Measurements from ENCODE around the gene CACNA2D1. TPM values are rescaled to one million over a fixed set of nuclear protein-coding genes. Genes with fewer than 3 reads are reported as not detected.

Gene CACNA2D1
- total RNA-seq, 2 experiments from 2014 or later: not detected

GRCh38 chr7:81929386-81929785 lies 514.2 kb downstream of the CACNA2D1 start:
- POLR2A ChIA-PET: no interaction called here
- no peak overlapping the region for H3K27ac Mint-ChIP-seq
- peaks cover 5% of the 10 kb centered on the region for H3K9me3 Mint-ChIP-seq
- CTCF ChIA-PET: no interaction called here
- no peaks in the 10 kb centered on the region for H3K4me1 Mint-ChIP-seq
- no peaks in the 10 kb centered on the region for H3K27me3 Mint-ChIP-seq
- DNase-seq: no peak
- H3K4me3 Mint-ChIP-seq: no peak overlapping the region
- H3K36me3 Mint-ChIP-seq (ENCODE audit: low read depth): no peaks in the 10 kb centered on the region

- H3K27me3 Mint-ChIP-seq: no peaks in the 10 kb centered on the region
- no peak overlapping the region for H3K27ac Mint-ChIP-seq
- no peaks in the 10 kb centered on the region for H3K4me1 Mint-ChIP-seq
- no peak for DNase-seq
- no peaks in the 10 kb centered on the region for H3K36me3 Mint-ChIP-seq (ENCODE audit: low read depth)
- no peak overlapping the region for H3K4me3 Mint-ChIP-seq
- ChIA-PET POLR2A (no interaction called here), CTCF (no interaction called here)
- H3K9me3 Mint-ChIP-seq: peaks cover 8% of the 10 kb centered on the region
These were observed 517.4 kb downstream of the CACNA2D1 start for GRCh38 chr7:81926154-81926553.

- Mint-ChIP-seq H3K4me1 (no peaks in the 10 kb centered on the region), H3K27me3 (no peaks in the 10 kb centered on the region), H3K36me3 (ENCODE audit: low read depth) (no peaks in the 10 kb centered on the region), H3K27ac (no peak overlapping the region), H3K9me3 (peaks cover 5% of the 10 kb centered on the region), H3K4me3 (no peak overlapping the region)
- ChIA-PET POLR2A (no interaction called here), CTCF (no interaction called here)
- no peak for DNase-seq
These were observed 518.0 kb downstream of the CACNA2D1 start for GRCh38 chr7:81925530-81925929.

DNA sequence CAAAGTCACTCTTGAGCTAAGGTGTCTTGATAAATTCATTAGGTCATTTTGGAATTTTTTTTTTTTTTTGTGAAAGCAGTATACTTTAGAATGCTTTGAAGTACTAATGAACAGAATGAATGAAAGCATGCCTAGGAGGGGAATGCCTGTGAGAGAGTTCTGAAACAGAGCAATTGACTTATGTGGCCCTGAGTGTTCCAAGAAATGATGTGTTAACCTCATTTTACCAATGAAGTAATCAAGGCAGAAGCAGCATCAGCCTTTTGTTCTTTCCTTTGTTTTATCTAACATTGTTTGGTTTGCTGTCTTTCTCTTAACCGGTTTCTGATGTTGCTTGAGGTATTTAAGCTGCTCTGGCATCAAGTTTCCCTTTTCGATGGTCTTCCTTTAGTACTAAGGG lies 519.1 kb downstream of the CACNA2D1 start:
- ChIA-PET POLR2A (no interaction called here), CTCF (no interaction called here)
- Mint-ChIP-seq H3K4me3 (no peak overlapping the region), H3K27ac (no peak overlapping the region), H3K9me3 (peaks cover 5% of the 10 kb centered on the region), H3K27me3 (no peaks in the 10 kb centered on the region), H3K4me1 (no peaks in the 10 kb centered on the region), H3K36me3 (ENCODE audit: low read depth) (no peaks in the 10 kb centered on the region)
- no peak for DNase-seq

- H3K36me3 Mint-ChIP-seq (ENCODE audit: low read depth): no peaks in the 10 kb centered on the region
- CTCF ChIA-PET: no interaction called here
- no peaks in the 10 kb centered on the region for H3K27me3 Mint-ChIP-seq
These were observed 524.1 kb downstream of the CACNA2D1 start for GRCh38 chr7:81919494-81919893.

DNA sequence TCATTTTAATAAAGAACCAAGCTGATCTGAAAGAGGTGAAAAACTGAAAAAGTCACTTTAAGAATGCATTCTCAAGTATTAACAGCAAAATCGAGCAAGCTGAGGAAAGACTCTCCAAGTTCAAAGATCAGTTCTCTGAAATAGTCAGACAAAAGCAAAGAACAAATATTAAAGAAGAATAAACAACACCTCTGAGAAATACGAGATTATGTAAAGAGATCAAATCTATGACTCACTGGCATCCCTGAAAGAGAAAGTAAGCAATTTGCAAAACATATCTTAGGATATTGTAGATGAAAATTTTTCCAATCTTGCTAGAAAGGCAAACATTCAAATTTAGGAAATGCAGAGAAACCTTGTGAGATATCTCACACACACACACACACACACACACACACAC lies 535.4 kb downstream of the CACNA2D1 start:
- no peak for DNase-seq
- H3K4me1 Mint-ChIP-seq: no peaks in the 10 kb centered on the region
- no peaks in the 10 kb centered on the region for H3K36me3 Mint-ChIP-seq (ENCODE audit: low read depth)
- H3K27me3 Mint-ChIP-seq: no peaks in the 10 kb centered on the region
- H3K27ac Mint-ChIP-seq: no peak overlapping the region
- no peak overlapping the region for H3K4me3 Mint-ChIP-seq
- H3K9me3 Mint-ChIP-seq: peaks cover 12% of the 10 kb centered on the region
- CTCF ChIA-PET: no interaction called here
- POLR2A ChIA-PET: no interaction called here

More at GRCh38 chr7:81919494-81919893, 524.1 kb downstream of the CACNA2D1 start:
- Mint-ChIP-seq H3K4me3 (no peak overlapping the region), H3K9me3 (peaks cover 10% of the 10 kb centered on the region), H3K4me1 (no peaks in the 10 kb centered on the region), H3K27ac (no peak overlapping the region)
- POLR2A ChIA-PET: no interaction called here
- no peak for DNase-seq

DNA sequence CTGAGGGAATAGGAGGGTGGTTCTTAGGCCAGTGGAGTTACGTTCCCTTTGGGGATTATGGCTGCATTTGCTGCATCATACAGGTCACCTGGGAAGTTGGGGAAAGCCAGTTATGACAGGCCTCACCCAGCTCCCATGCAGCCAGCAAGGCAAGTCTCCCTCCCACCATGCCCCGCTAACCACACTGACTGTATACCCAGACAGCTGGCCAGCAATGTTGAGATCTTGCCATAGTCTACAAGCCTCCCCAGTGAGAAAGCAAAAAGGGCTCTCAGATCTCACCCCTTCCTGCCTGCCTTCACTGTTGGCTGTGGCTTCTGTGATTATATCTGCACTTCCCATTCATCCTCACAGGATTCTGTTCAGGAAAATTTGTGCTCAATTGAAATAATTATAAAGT lies 540.5 kb downstream of the CACNA2D1 start:
- H3K36me3 Mint-ChIP-seq (ENCODE audit: low read depth): no peaks in the 10 kb centered on the region
- no peak for DNase-seq
- ChIA-PET CTCF (no interaction called here), POLR2A (no interaction called here)
- no peak overlapping the region for H3K27ac Mint-ChIP-seq
- H3K9me3 Mint-ChIP-seq: peaks cover 17% of the 10 kb centered on the region
- no peaks in the 10 kb centered on the region for H3K27me3 Mint-ChIP-seq
- no peaks in the 10 kb centered on the region for H3K4me1 Mint-ChIP-seq
- no peak overlapping the region for H3K4me3 Mint-ChIP-seq

DNA sequence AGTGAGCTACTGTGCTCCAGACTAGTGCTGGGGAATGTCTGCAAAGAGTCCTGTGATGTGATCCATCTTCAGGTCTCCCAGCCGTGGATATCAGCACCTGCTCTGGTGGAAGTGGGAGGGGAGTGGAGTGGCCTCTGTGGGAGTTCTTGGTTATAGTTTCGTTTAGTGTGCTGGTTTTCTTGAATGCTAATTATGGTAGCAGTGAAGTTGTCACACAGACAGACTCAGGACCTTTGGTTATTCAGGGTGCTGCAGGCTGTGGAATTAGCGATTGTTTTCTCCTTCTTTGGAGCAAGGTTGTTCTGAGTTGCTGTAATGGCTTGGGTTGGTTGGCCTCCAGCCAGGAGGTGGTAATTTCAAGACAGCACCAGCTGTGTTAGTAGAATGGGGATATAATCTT lies 541.0 kb downstream of the CACNA2D1 start:
- Mint-ChIP-seq H3K36me3 (ENCODE audit: low read depth) (no peaks in the 10 kb centered on the region), H3K4me3 (no peak overlapping the region), H3K27ac (no peak overlapping the region), H3K4me1 (no peaks in the 10 kb centered on the region), H3K9me3 (peaks cover 17% of the 10 kb centered on the region), H3K27me3 (no peaks in the 10 kb centered on the region)
- CTCF ChIA-PET: no interaction called here
- DNase-seq: no peak
- POLR2A ChIA-PET: no interaction called here
